Measurements from ENCODE around the gene LSR. TPM values are rescaled to one million over a fixed set of nuclear protein-coding genes. Genes with fewer than 3 reads are reported as not detected.
A peak's percentile ranks its signal among the peaks of the same experiment; 100 is the strongest.

Gene LSR
- total RNA-seq, 1 experiment from 2014 or later: 0.63 TPM

- Histone ChIP-seq H3K4me3 (ENCODE audit: low read length) (no peak overlapping the region), H3K27ac (ENCODE audit: low read length) (no peak overlapping the region), H4K20me1 (ENCODE audit: insufficient read depth, low read depth, low read length) (no peaks in the 10 kb centered on the region), H3K79me2 (ENCODE audit: low read length) (no peaks in the 10 kb centered on the region), H2AFZ (ENCODE audit: low read length) (no peak overlapping the region), H3K9me3 (ENCODE audit: low read length) (no peaks in the 10 kb centered on the region), H3K4me1 (ENCODE audit: low read length) (peaks cover 26% of the 10 kb centered on the region), H3K9me2 (replicated peaks; ENCODE audit: insufficient read depth, low read length) (no peaks in the 10 kb centered on the region), H3K9ac (ENCODE audit: low read length) (no peak overlapping the region), H3K27me3 (ENCODE audit: low read length) (no peaks in the 10 kb centered on the region), H3K4me2 (ENCODE audit: low read depth, low read length, poor library complexity, severe bottlenecking) (no peak overlapping the region), H3K36me3 (ENCODE audit: insufficient read depth, low read length) (no peaks in the 10 kb centered on the region)
- no peak for DNase-seq
Measured at GRCh38 chr19:35300339-35300649, 51.5 kb downstream of the LSR start.

GRCh38 chr19:35301961-35302360, 53.2 kb downstream of the LSR start:
- Histone ChIP-seq H3K79me2 (ENCODE audit: low read length) (no peaks in the 10 kb centered on the region), H3K27me3 (ENCODE audit: low read length) (no peaks in the 10 kb centered on the region), H3K9me2 (replicated peaks; ENCODE audit: insufficient read depth, low read length) (no peaks in the 10 kb centered on the region), H3K9me3 (ENCODE audit: low read length) (no peaks in the 10 kb centered on the region), H2AFZ (ENCODE audit: low read length) (no peak overlapping the region), H3K4me3 (ENCODE audit: low read length) (no peak overlapping the region), H4K20me1 (ENCODE audit: insufficient read depth, low read depth, low read length) (no peaks in the 10 kb centered on the region), H3K4me1 (ENCODE audit: low read length) (peaks cover 19% of the 10 kb centered on the region), H3K27ac (ENCODE audit: low read length) (no peak overlapping the region), H3K9ac (ENCODE audit: low read length) (no peak overlapping the region), H3K4me2 (ENCODE audit: low read depth, low read length, poor library complexity, severe bottlenecking) (no peak overlapping the region), H3K36me3 (ENCODE audit: insufficient read depth, low read length) (no peaks in the 10 kb centered on the region)
- DNase-seq: no peak

- no peaks in the 10 kb centered on the region for H3K36me3 ChIP-seq (ENCODE audit: insufficient read depth, low read length)
- H3K9me2 ChIP-seq (replicated peaks; ENCODE audit: insufficient read depth, low read length): no peaks in the 10 kb centered on the region
- H3K27ac ChIP-seq (ENCODE audit: low read length): no peak overlapping the region
- H3K27me3 ChIP-seq (ENCODE audit: low read length): no peaks in the 10 kb centered on the region
- DNase-seq: no peak
- H4K20me1 ChIP-seq (ENCODE audit: insufficient read depth, low read depth, low read length): no peaks in the 10 kb centered on the region
- H3K9me3 ChIP-seq (ENCODE audit: low read length): no peaks in the 10 kb centered on the region
- H3K4me2 ChIP-seq (ENCODE audit: low read depth, low read length, poor library complexity, severe bottlenecking): no peak overlapping the region
- peaks cover 16% of the 10 kb centered on the region for H3K4me1 ChIP-seq (ENCODE audit: low read length)
- H3K79me2 ChIP-seq (ENCODE audit: low read length): no peaks in the 10 kb centered on the region
- H3K9ac ChIP-seq (ENCODE audit: low read length): no peak overlapping the region
- no peak overlapping the region for H3K4me3 ChIP-seq (ENCODE audit: low read length)
- no peak overlapping the region for H2AFZ ChIP-seq (ENCODE audit: low read length)
Measured at GRCh38 chr19:35302446-35302845, 53.6 kb downstream of the LSR start.

DNA sequence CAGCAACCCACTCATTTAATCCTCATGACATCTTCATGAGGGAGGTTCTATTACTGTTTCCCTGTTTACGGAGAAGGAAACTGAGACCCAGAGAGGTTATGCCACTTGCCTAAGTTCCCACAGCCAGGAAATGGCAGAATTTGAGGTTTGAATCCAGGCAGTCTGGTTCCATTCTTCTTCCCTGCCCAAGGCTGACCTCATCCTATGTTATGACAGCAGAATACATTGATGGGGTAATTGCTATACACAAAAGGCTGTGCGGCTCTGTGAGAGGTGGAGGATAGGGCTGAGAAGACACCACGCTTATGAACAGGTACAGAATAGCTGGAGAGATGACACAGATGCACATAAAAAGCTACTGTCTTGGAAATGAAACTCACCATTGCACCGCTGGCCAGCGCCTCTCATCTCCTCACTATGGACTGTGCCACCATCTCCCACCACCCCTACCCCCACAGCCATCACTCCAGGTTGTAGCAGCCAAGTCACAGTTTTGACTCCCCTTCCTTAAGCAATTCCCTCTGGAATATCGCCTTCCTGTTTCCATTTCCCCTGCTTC, 54.6 kb downstream of the LSR start:
- H3K4me2 ChIP-seq (ENCODE audit: low read depth, low read length, poor library complexity, severe bottlenecking): no peak overlapping the region
- no peaks in the 10 kb centered on the region for H3K79me2 ChIP-seq (ENCODE audit: low read length)
- H3K9me3 ChIP-seq (ENCODE audit: low read length): no peaks in the 10 kb centered on the region
- no peaks in the 10 kb centered on the region for H3K27me3 ChIP-seq (ENCODE audit: low read length)
- peaks cover 18% of the 10 kb centered on the region for H3K4me1 ChIP-seq (ENCODE audit: low read length)
- H3K9ac ChIP-seq (ENCODE audit: low read length): no peak overlapping the region
- H4K20me1 ChIP-seq (ENCODE audit: insufficient read depth, low read depth, low read length): no peaks in the 10 kb centered on the region
- H3K27ac ChIP-seq (ENCODE audit: low read length): no peak overlapping the region
- H2AFZ ChIP-seq (ENCODE audit: low read length): no peak overlapping the region
- no peaks in the 10 kb centered on the region for H3K9me2 ChIP-seq (replicated peaks; ENCODE audit: insufficient read depth, low read length)
- DNase-seq: no peak
- no peak overlapping the region for H3K4me3 ChIP-seq (ENCODE audit: low read length)
- H3K36me3 ChIP-seq (ENCODE audit: insufficient read depth, low read length): no peaks in the 10 kb centered on the region

GRCh38 chr19:35304036-35304435, 55.2 kb downstream of the LSR start:
- H3K9me2 ChIP-seq (replicated peaks; ENCODE audit: insufficient read depth, low read length): no peaks in the 10 kb centered on the region
- no peak overlapping the region for H2AFZ ChIP-seq (ENCODE audit: low read length)
- H3K4me3 ChIP-seq (ENCODE audit: low read length): no peak overlapping the region
- no peak overlapping the region for H3K9ac ChIP-seq (ENCODE audit: low read length)
- no peak overlapping the region for H3K4me2 ChIP-seq (ENCODE audit: low read depth, low read length, poor library complexity, severe bottlenecking)
- H3K4me1 ChIP-seq (ENCODE audit: low read length): peaks cover 20% of the 10 kb centered on the region
- H3K9me3 ChIP-seq (ENCODE audit: low read length): no peaks in the 10 kb centered on the region
- DNase-seq: no peak
- no peaks in the 10 kb centered on the region for H4K20me1 ChIP-seq (ENCODE audit: insufficient read depth, low read depth, low read length)
- no peaks in the 10 kb centered on the region for H3K27me3 ChIP-seq (ENCODE audit: low read length)
- H3K27ac ChIP-seq (ENCODE audit: low read length): no peak overlapping the region
- H3K36me3 ChIP-seq (ENCODE audit: insufficient read depth, low read length): no peaks in the 10 kb centered on the region
- H3K79me2 ChIP-seq (ENCODE audit: low read length): no peaks in the 10 kb centered on the region

- Histone ChIP-seq H3K27ac (ENCODE audit: low read length) (no peak overlapping the region), H3K9me3 (ENCODE audit: low read length) (no peaks in the 10 kb centered on the region)
Measured at GRCh38 chr19:35305181-35305580, 56.4 kb downstream of the LSR start.

DNA sequence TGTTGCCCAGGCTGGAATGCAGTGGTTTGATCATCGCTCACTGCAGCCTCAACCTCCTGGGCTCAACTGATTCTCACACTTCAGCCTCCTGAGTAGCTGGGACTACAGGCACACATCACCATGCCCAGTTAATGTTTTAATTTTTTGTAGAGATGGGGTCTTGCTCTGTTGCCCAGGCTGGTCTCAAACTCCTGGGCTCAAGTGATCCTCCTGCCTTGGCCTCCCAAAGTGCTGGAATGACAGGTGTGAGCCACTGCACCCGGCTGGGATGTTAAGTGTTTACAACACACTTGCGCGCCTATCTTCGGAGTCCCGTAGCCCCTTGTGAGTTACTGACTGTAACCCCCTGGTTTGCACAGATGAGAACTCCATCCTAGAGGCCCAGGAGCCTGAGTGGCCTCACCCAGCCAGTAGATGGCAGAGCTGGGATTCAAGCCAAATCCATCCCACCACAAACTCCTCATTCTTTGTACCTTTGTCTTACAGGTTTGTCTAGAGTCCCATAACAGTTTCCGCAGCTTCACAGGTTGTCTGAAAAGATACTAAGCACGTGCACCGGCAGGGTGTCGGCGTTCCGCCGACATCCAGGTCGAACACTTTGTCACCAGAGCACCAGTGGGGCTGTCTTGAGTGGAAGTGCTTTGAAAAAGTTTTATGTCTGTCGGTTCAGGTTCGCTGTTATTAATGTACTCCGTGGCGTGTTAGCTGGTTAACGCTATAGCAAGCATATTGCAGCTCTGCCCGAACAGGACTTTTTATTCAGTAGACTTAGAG, 57.9 kb downstream of the LSR start:
- Histone ChIP-seq H3K4me2 (ENCODE audit: low read depth, low read length, poor library complexity, severe bottlenecking) (no peak overlapping the region), H4K20me1 (ENCODE audit: insufficient read depth, low read depth, low read length) (no peaks in the 10 kb centered on the region)
- peak; percentile 81 for DNase-seq

More at GRCh38 chr19:35305181-35305580, 56.4 kb downstream of the LSR start:
- Histone ChIP-seq H3K9me2 (replicated peaks; ENCODE audit: insufficient read depth, low read length) (no peaks in the 10 kb centered on the region), H3K27me3 (ENCODE audit: low read length) (no peaks in the 10 kb centered on the region), H4K20me1 (ENCODE audit: insufficient read depth, low read depth, low read length) (no peaks in the 10 kb centered on the region), H3K36me3 (ENCODE audit: insufficient read depth, low read length) (no peaks in the 10 kb centered on the region), H3K4me3 (ENCODE audit: low read length) (no peak overlapping the region), H3K4me2 (ENCODE audit: low read depth, low read length, poor library complexity, severe bottlenecking) (no peak overlapping the region), H2AFZ (ENCODE audit: low read length) (no peak overlapping the region), H3K79me2 (ENCODE audit: low read length) (no peaks in the 10 kb centered on the region), H3K4me1 (ENCODE audit: low read length) (peaks cover 24% of the 10 kb centered on the region), H3K9ac (ENCODE audit: low read length) (no peak overlapping the region)
- no peak for DNase-seq

DNA sequence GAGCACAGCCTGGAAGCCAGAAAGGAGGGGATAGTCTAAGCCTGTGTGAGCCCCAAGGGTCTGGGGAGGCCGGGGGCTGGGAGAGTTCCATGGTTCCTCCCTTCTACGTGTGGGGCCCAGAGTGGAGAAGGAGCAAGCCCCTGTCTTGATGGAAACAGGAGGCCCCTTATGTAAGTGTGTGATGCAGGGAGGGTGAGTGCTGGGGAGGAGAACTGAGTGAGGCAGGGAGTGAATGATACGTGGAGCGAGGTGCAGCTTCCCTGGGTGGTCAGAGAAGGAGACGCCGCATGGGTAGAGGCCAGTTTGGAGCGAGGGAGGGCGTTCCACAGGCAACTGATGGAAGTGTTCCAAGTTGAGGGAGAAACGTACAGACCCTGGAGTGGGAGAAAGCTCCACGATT, 59.1 kb downstream of the LSR start:
- no peaks in the 10 kb centered on the region for H3K27me3 ChIP-seq (ENCODE audit: low read length)
- H2AFZ ChIP-seq (ENCODE audit: low read length): no peak overlapping the region
- no peak overlapping the region for H3K4me3 ChIP-seq (ENCODE audit: low read length)
- no peak overlapping the region for H3K9ac ChIP-seq (ENCODE audit: low read length)
- peaks cover 24% of the 10 kb centered on the region for H3K4me1 ChIP-seq (ENCODE audit: low read length)
- no peak overlapping the region for H3K27ac ChIP-seq (ENCODE audit: low read length)
- H3K9me3 ChIP-seq (ENCODE audit: low read length): no peaks in the 10 kb centered on the region
- H3K36me3 ChIP-seq (ENCODE audit: insufficient read depth, low read length): no peaks in the 10 kb centered on the region
- no peaks in the 10 kb centered on the region for H4K20me1 ChIP-seq (ENCODE audit: insufficient read depth, low read depth, low read length)
- H3K79me2 ChIP-seq (ENCODE audit: low read length): no peaks in the 10 kb centered on the region
- H3K4me2 ChIP-seq (ENCODE audit: low read depth, low read length, poor library complexity, severe bottlenecking): no peak overlapping the region
- DNase-seq: no peak
- no peaks in the 10 kb centered on the region for H3K9me2 ChIP-seq (replicated peaks; ENCODE audit: insufficient read depth, low read length)

More for the DNA sequence above, 57.9 kb downstream of the LSR start:
- Histone ChIP-seq H3K4me3 (ENCODE audit: low read length) (no peak overlapping the region), H3K9ac (ENCODE audit: low read length) (no peak overlapping the region), H3K4me1 (ENCODE audit: low read length) (peaks cover 24% of the 10 kb centered on the region), H3K27ac (ENCODE audit: low read length) (no peak overlapping the region), H3K79me2 (ENCODE audit: low read length) (no peaks in the 10 kb centered on the region), H3K27me3 (ENCODE audit: low read length) (no peaks in the 10 kb centered on the region), H3K36me3 (ENCODE audit: insufficient read depth, low read length) (no peaks in the 10 kb centered on the region), H3K9me2 (replicated peaks; ENCODE audit: insufficient read depth, low read length) (no peaks in the 10 kb centered on the region), H3K9me3 (ENCODE audit: low read length) (no peaks in the 10 kb centered on the region), H2AFZ (ENCODE audit: low read length) (no peak overlapping the region)

Measured in Karpas-422 (cell line).